HCT116 (cell line): ENCODE data around the gene BCAR3. TPM values are rescaled to one million over a fixed set of nuclear protein-coding genes. Genes with fewer than 3 reads are reported as not detected.

Experiments used
- ATAC-seq: fragments of 200-7000 bp; cut with Tn5 transposase; 2 replicates; pipeline ENCODE4 v1.9.1; 2020; ENCODE audit warnings: mild to moderate bottlenecking, moderate library complexity
- BruUV-seq: library from RNA; stranded (reverse); fragments of 400-500 nt; replicated peaks from 2 replicates; lab custom pipeline; 2021; lab: Mats Ljungman, UMichigan
- CTCF ChIA-PET: fragments of 300-600 bp; sonication (Branson Sonifier 250); formaldehyde crosslinking; loops from one replicate; lab custom pipeline; 2021; ENCODE audit warnings: antibody characterized with exemption; lab: Charles Lee
- POLR2A ChIA-PET: fragments of 300-600, 350-600 bp; sonication (Branson Sonifier 250); formaldehyde crosslinking; loops from one replicate; lab custom pipeline; 2021; ENCODE audit warnings: antibody characterized with exemption; lab: Charles Lee
- RAD21 ChIA-PET, 2 experiments: fragments of 300-600 bp; sonication (Branson Sonifier 250); formaldehyde crosslinking; loops; one replicate each; lab custom pipeline; 2023; ENCODE audit warnings: low total read pairs in 2 of 2; ENCODE audit not compliant: uncharacterized antibody in 2 of 2, unreplicated experiment in 2 of 2, low non-redundant PET in 1 of 2; lab: Charles Lee
- DNase-seq: peaks from one replicate; pipeline ENCODE4 v3.0.0-alpha.2; 2010; ENCODE audit warnings: low read depth, low spot score
- H2AFZ ChIP-seq: fragments of 200-600 bp; shearing (Covaris generic), sonication (generic); 2 replicates; pipeline ENCODE4 v1.6.1; 2017; ENCODE audit warnings: low read depth, mixed run types, mixed read lengths, antibody characterized with exemption, low read length; ENCODE audit not compliant: poor library complexity, severe bottlenecking
- H3K27ac ChIP-seq: 2 replicates; pipeline ENCODE4 v1.5.1; 2012; ENCODE audit warnings: low read depth, low read length
- H3K27me3 ChIP-seq: fragments of 200-600 bp; sonication (generic); 2 replicates; pipeline ENCODE4 v1.6.1; 2016; ENCODE audit warnings: mixed run types, low read length, mixed read lengths; ENCODE audit not compliant: insufficient read depth
- H3K36me3 ChIP-seq, 2 experiments: fragments of 200-500 bp in 1 of 2; fragments of 200-600 bp in 1 of 2; sonication (Bioruptor generic) in 1 of 2; sonication (generic) in 1 of 2; 2 replicates each; pipeline versions ENCODE4 v1.5.1 to v1.6.1; 2014 to 2016; ENCODE audit warnings: low read length in 2 of 2, inconsistent platforms in 1 of 2, mixed read lengths in 1 of 2, mixed run types in 1 of 2; ENCODE audit not compliant: insufficient read depth in 2 of 2, control insufficient read depth in 1 of 2
- H3K4me1 ChIP-seq, 2 experiments: fragments of 200-600 bp in 1 of 2; sonication (generic) in 1 of 2; 2 replicates each; pipeline versions ENCODE4 v1.5.1 to v1.6.1; 2012 to 2017; ENCODE audit warnings: low read length in 2 of 2, inconsistent platforms in 1 of 2, mild to moderate bottlenecking in 1 of 2, mixed read lengths in 1 of 2, mixed run types in 1 of 2, moderate library complexity in 1 of 2; ENCODE audit not compliant: insufficient read depth in 2 of 2, control insufficient read depth in 1 of 2
- H3K4me2 ChIP-seq: fragments of 200-600 bp; sonication (generic); 2 replicates; pipeline ENCODE4 v1.6.1; 2017; ENCODE audit warnings: mixed run types, low read length, mixed read lengths
- H3K4me3 ChIP-seq, 2 experiments: fragments of 200-600 bp in 1 of 2; sonication (generic) in 1 of 2; replicated peaks in 1 of 2; 2 replicates each; pipeline ENCODE4 v1.5.1; 2011 to 2016; ENCODE audit warnings: low read length in 2 of 2, control low read depth in 1 of 2, low read depth in 1 of 2, mild to moderate bottlenecking in 1 of 2, mixed read lengths in 1 of 2, mixed run types in 1 of 2
- H3K79me2 ChIP-seq: fragments of 200-600 bp; sonication (generic); 2 replicates; pipeline ENCODE4 v1.6.1; 2017; ENCODE audit warnings: mild to moderate bottlenecking, mixed run types, low read length, moderate library complexity, mixed read lengths; ENCODE audit not compliant: insufficient read depth
- H3K9ac ChIP-seq: fragments of 200-600 bp; sonication (generic); 2 replicates; pipeline ENCODE4 v1.6.1; 2016; ENCODE audit warnings: low read length, mixed read lengths
- H3K9me2 ChIP-seq: fragments of 200-600 bp; sonication (generic), shearing (Covaris generic); 2 replicates; pipeline ENCODE4 v1.6.1; 2017; ENCODE audit warnings: mixed run types, mild to moderate bottlenecking, moderate library complexity; ENCODE audit not compliant: insufficient read depth
- H3K9me3 ChIP-seq, 2 experiments: fragments of 200-500 bp in 1 of 2; fragments of 200-600 bp in 1 of 2; sonication (Bioruptor generic) in 1 of 2; sonication (generic) in 1 of 2; 2 replicates each; pipeline ENCODE4 v1.6.1; 2014 to 2017; ENCODE audit warnings: low read length in 2 of 2, mixed read lengths in 2 of 2, inconsistent platforms in 1 of 2, low read depth in 1 of 2, mild to moderate bottlenecking in 1 of 2, mixed run types in 1 of 2, moderate library complexity in 1 of 2; ENCODE audit not compliant: control insufficient read depth in 1 of 2, insufficient read depth in 1 of 2
- H4K20me1 ChIP-seq: fragments of 200-600 bp; sonication (generic), shearing (Covaris generic); 2 replicates; pipeline ENCODE4 v1.6.1; 2017; ENCODE audit warnings: mixed run types, mild to moderate bottlenecking, moderate library complexity; ENCODE audit not compliant: insufficient read depth
- CBX3 ChIP-seq: IDR thresholded peaks from 2 replicates; pipeline ENCODE4 v1.6.1; 2012; ENCODE audit warnings: low read depth
- CEBPB ChIP-seq: IDR thresholded peaks from 2 replicates; pipeline ENCODE4 v1.6.1; 2012; ENCODE audit warnings: low read depth
- CTCF ChIP-seq, 3 experiments: fragments of 200-600 bp in 1 of 3; sonication (generic) in 1 of 3; IDR thresholded peaks in 2 of 3; conservative IDR thresholded peaks in 1 of 3; 2 replicates each; pipeline ENCODE4 v1.5.1; 2012 to 2017; ENCODE audit warnings: low read depth in 2 of 3, low read length in 2 of 3, antibody characterized with exemption in 1 of 3, borderline replicate concordance in 1 of 3, control low read depth in 1 of 3, mild to moderate bottlenecking in 1 of 3, mixed read lengths in 1 of 3, mixed run types in 1 of 3, moderate library complexity in 1 of 3; ENCODE audit not compliant: insufficient read depth in 1 of 3
- EGR1 ChIP-seq: IDR thresholded peaks from 2 replicates; pipeline ENCODE4 v1.6.1; 2012; ENCODE audit warnings: low read depth
- ELF1 ChIP-seq: IDR thresholded peaks from 2 replicates; pipeline ENCODE4 v1.6.1; 2012; ENCODE audit warnings: low read depth, borderline replicate concordance
- EZH2 ChIP-seq: fragments of 200-600 bp; sonication (generic); IDR thresholded peaks from 2 replicates; pipeline ENCODE4 v1.6.1; 2017; ENCODE audit warnings: antibody characterized with exemption, mixed run types
- FOSL1 ChIP-seq: IDR thresholded peaks from 2 replicates; pipeline ENCODE4 v1.6.1; 2012; ENCODE audit warnings: low read depth
- JUND ChIP-seq: IDR thresholded peaks from 2 replicates; pipeline ENCODE4 v1.6.1; 2012
- POLR2A ChIP-seq: IDR thresholded peaks from 2 replicates; pipeline ENCODE4 v1.7.0; 2011; ENCODE audit warnings: borderline replicate concordance; ENCODE audit not compliant: insufficient read depth, insufficient read length; ENCODE audit errors: extremely low read depth
- RAD21 ChIP-seq: IDR thresholded peaks from 2 replicates; pipeline ENCODE4 v1.6.1; 2012; ENCODE audit warnings: low read depth, mild to moderate bottlenecking
- REST ChIP-seq: IDR thresholded peaks from 2 replicates; pipeline ENCODE4 v1.6.1; 2012; ENCODE audit warnings: low read depth
- SIN3A ChIP-seq: IDR thresholded peaks from 2 replicates; pipeline ENCODE4 v1.6.1; 2012; ENCODE audit warnings: low read depth
- SP1 ChIP-seq: IDR thresholded peaks from 2 replicates; pipeline ENCODE4 v1.6.1; 2012; ENCODE audit warnings: low read depth
- SRF ChIP-seq: IDR thresholded peaks from 2 replicates; pipeline ENCODE4 v1.6.1; 2012; ENCODE audit warnings: low read depth
- TCF7L2 ChIP-seq: IDR thresholded peaks from 2 replicates; pipeline ENCODE4 v1.7.0; 2011; ENCODE audit warnings: borderline replicate concordance, inconsistent platforms; ENCODE audit not compliant: insufficient read depth, insufficient read length; ENCODE audit errors: extremely low read depth
- ZFX ChIP-seq: fragments of 450-650 bp; IDR thresholded peaks from 2 replicates; pipeline ENCODE4 v1.6.1; 2017
- ZNF274 ChIP-seq: fragments of 200-500 bp; sonication (Bioruptor generic); IDR thresholded peaks from 2 replicates; pipeline ENCODE4 v1.6.1; 2014; ENCODE audit warnings: mild to moderate bottlenecking, low read depth, low read length, inconsistent platforms
- intact Hi-C: fragments of 100-400 bp; cut with micrococcal nuclease; formaldehyde crosslinking; loops from 2 replicates; pipeline ENCODE4 v1.10.0; 2022
- total RNA-seq: library from RNA; stranded (reverse); gene quantifications from one replicate; pipeline ENCODE4 v1.2.1, GENCODE V29; 2021; ENCODE audit not compliant: unreplicated experiment
- TF ChIP-seq, protein P1 (sequence below): IDR thresholded peaks from 2 replicates; pipeline ENCODE4 v1.6.1; 2012

Gene BCAR3
- total RNA-seq, 1 experiment from 2014 or later: 24.5 TPM

DNA sequence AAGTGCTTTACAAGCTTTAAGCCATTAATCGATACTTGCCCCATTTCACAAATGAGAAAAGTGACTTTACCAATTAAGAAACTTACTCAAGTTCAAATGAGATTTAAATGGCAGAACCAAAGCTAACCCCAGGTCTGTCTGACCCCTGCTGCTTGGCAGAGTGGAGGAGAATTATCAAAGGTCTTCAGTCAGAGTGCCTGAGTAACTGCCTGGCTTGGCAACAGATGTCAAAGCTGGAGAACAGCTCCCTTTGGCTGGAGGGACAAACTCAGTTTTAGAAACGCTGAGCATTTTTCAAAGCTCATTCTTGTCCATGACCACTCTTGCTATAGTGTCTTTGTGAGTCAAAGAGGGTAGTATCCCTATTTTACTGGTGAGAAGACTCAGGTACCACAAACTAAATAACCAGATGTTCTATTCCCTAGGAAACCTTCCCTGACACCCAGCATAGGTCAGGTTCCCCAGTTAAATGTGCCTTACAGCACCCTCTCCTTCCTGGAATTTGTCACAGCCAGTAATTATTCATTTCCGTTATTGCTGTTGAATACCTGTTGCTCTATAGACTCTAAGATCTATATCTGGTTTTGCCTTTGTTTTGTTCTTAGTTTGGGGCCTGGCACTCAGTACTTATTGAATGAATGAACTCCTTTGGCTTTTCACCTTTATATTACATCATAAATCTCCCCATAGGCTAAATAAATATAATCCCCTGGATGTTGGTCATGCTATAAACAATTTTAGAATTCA lies 5.0 kb upstream of the BCAR3 start:
- Histone ChIP-seq H3K4me3 (no peak overlapping the region), H2AFZ (no peak overlapping the region), H3K9me2 (no peaks in the 10 kb centered on the region), H3K27me3 (no peaks in the 10 kb centered on the region), H4K20me1 (no peaks in the 10 kb centered on the region), H3K4me2 (no peak overlapping the region), H3K36me3 (no peaks in the 10 kb centered on the region), H3K27ac (no peak overlapping the region), H3K9ac (no peak overlapping the region), H3K4me1 (peaks cover 6 to 49% of the 10 kb centered on the region in 2 experiments), H3K9me3 (no peaks in the 10 kb centered on the region), H3K79me2 (peaks cover 4% of the 10 kb centered on the region; the same call in 1 of the 2 replicates)
- intact Hi-C loops: no loop called here
- ChIA-PET CTCF (interaction anchor here (1.6 kb wide), 1 partner anchor 16 kb away, joined by 3 read pairs; no protein-coding TSS in a partner anchor), POLR2A (interaction anchor here (1.3 kb wide), 1 partner anchor 18 kb away, joined by 4 read pairs; no protein-coding TSS in a partner anchor), RAD21 (no interaction called here)
- TF ChIP-seq EZH2 (no peak), ZNF274 (no peak), CBX3 (no peak), ZFX (no peak), EGR1 (no peak), CEBPB (no peak), TCF7L2 (no peak), SP1 (no peak), CTCF (IDR thresholded peaks at IDR 0.05 in 2 of 3, conservative IDR thresholded peaks at IDR 0.05 in 1 of 3; ENCODE audit: borderline replicate concordance in 1 of 3, insufficient read depth in 1 of 3, low read depth in 2 of 3, low read length in 2 of 3) (no peak), FOSL1 (no peak), SIN3A (no peak), JUND (no peak), POLR2A (no peak), ELF1 (no peak), SRF (no peak), RAD21 (no peak), REST (no peak)
- TF ChIP-seq, protein P1, sequence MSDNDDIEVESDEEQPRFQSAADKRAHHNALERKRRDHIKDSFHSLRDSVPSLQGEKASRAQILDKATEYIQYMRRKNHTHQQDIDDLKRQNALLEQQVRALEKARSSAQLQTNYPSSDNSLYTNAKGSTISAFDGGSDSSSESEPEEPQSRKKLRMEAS: no peak
- BruUV-seq: no TSS peak
- DNase-seq (no peak), ATAC-seq (no peak)
